GM12872 (cell line): ENCODE data around the gene GNAT2.

Experiments
- TF ChIP-seq, protein P1 (sequence below): IDR thresholded peaks from 3 replicates; pipeline ENCODE4 v1.5.1; 2011; ENCODE audit warnings: low read depth, mild to moderate bottlenecking, low read length, moderate library complexity; ENCODE audit not compliant: insufficient read depth

GNAT2 gene

DNA sequence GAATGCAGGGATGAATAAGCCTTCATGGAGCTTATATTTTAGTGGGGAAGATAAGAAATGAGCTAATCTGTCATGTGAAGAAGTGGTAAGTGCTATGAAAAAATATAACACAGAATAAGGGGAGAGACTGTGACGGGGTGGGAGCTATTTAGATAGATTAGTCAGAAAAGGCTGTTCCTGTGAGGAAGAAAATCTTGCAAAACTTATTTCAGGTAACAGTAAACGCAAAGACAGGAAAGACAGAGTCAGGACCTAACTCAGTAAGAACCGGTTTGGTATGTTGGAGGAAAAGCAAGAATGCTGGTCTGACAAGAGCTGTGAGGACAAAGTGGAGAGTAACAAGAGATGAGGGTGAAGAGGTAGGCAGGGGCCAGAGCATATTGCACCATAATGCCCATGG lies 49.0 kb downstream of the GNAT2 start:
- TF ChIP-seq, protein P1, sequence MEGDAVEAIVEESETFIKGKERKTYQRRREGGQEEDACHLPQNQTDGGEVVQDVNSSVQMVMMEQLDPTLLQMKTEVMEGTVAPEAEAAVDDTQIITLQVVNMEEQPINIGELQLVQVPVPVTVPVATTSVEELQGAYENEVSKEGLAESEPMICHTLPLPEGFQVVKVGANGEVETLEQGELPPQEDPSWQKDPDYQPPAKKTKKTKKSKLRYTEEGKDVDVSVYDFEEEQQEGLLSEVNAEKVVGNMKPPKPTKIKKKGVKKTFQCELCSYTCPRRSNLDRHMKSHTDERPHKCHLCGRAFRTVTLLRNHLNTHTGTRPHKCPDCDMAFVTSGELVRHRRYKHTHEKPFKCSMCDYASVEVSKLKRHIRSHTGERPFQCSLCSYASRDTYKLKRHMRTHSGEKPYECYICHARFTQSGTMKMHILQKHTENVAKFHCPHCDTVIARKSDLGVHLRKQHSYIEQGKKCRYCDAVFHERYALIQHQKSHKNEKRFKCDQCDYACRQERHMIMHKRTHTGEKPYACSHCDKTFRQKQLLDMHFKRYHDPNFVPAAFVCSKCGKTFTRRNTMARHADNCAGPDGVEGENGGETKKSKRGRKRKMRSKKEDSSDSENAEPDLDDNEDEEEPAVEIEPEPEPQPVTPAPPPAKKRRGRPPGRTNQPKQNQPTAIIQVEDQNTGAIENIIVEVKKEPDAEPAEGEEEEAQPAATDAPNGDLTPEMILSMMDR: no peak

DNA sequence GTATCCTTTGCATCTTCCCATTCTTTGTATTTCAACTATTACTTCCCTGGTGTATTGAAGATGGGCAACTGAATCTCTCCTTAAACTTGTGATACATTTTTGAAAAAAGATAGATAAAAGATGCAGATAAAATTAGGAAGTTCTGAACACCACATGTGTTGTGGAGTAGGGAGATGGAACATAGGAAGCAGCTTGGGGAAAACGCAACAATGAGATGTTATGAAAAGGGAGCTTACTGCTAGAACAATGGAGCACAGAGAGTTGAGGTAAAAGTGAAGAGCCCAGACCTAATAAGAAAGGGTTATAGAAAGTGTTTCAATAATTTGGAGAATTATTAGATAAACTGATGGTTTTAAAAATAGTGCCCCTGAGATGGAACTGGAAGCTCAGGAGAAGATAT lies 50.1 kb downstream of the GNAT2 start:
- TF ChIP-seq, protein P1: no peak

DNA sequence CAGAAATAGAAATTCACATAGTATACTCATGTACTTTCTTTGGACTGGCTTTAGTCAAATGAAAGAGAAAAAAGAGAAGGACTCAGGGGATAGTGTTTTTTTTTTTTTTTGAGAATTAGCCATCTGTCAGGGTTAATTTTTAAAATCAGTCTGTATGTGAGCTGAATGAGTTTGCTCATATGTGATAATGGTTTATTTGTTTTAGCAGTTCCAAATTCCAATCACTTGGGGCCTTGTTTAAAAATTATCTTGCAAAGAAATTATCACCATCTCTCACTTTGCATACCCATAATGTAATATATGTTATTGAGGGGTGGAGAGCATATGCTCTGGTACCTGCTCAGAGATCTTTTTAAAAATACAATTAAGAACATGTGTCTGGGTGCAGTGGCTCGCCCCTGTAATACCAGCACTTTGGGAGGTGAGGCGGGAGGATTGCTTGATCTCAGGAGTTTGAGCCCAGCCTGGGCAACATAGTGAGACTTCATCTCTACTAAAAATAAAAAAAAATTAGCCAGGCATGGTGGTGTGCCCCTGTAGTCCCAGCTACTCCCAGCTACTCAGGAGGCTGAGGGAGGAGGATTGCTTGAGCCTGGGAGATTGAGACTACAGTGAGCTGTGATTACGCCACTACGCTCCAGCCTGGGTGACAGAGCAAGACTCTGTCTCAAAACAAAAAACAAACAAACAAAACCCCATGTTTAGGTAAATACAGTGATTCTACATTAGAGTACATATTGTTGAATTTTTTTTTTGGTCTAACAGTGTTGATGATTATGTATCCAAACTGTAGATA lies 51.3 kb downstream of the GNAT2 start:
- TF ChIP-seq, protein P1: no peak

DNA sequence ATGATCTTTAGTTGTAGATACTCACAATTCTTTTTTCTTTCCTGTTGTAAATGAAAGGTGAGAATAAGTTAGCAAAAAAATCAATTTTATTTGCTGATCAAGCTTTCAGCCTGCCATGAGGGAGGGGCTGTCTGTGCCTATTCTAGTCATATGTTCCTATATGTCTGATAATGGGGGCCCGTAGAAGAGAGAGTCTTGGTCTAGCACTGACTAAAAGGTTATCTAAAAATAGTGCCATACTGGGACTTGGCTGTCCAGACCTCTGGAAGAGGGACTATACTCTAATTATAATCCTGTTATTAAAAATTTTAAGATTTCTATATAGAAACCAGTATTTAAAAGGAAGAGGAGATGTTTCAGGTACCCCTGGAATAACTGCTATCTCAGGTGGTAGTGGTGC lies 52.4 kb downstream of the GNAT2 start:
- TF ChIP-seq, protein P1: no peak

DNA sequence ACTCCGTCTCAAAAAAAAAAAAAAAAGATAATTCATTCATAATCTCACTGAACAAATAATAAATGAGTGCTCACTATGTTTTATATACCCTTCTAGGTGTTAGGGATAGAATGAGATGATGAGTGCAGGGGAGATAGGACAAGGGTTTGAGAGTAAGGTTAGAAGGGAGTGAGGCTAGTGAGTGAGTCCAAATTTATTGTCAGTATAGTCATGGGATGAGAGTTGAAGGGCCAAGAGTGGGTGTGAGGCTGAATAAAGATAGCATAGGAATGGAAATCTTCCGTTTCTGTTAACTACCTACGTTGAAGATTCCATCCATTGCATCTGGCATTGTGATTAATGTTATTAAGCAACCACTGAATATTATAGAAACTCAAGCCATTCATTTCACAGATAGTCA lies 54.2 kb downstream of the GNAT2 start:
- TF ChIP-seq, protein P1: no peak

DNA sequence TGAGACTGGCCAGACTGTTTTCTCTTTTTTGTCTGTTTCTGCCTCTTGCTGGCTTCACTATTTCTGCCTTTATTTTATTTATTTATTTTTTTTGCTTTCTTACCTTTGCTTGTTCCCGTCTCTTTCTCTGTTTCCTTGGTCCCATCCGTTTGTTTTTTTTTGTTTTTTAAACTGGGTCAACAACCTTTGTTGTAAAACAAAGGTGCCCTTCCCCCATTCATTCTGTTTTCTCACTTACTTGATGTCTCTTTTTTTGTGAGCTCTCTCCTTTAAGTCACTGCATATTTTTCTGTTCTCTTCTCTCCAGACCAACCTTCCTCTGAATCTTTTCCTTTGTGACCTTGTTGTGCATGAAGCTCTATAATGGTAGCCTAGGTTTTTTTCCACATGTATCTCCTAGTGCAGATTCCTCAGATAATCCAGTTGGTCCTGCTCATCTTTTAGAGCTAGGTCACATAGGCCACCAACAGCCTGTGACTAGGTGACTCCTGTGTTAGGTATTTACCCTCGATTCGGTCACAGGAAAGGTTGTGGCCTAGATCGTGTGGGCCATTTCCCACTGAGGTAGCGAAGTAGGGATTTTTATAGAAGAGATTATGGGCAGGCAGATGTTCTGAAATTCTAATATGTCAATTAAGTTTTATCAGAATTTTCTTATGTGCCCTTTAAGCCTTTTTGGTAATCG lies 55.1 kb downstream of the GNAT2 start:
- TF ChIP-seq, protein P1: no peak

DNA sequence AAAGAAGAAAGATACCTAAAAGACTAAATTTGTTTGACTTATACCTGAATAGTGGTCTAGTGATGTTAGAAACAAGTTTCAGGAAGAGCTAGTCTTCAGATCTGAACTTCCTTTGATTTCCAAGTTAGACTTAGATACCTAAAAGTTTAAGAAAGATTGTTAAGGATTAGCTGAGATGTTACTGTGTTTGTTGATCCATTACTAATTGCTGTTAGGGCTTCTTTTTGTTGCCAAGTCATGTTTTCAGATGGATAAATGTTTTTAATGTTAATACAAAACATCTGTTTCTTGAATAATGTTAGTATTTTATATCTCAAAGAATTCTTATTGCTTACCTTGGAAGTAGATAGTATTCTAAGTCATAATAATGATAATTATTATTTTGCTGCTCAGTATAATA lies 59.4 kb downstream of the GNAT2 start:
- TF ChIP-seq, protein P1: no peak
